Prostate gland (tissue), 2 donors: ENCODE data around the gene EPB42.

Experiments
- POLR2A ChIP-seq: fragments of 450-650 bp; IDR thresholded peaks from one replicate; pipeline ENCODE4 v1.6.1; 2016; ENCODE audit warnings: antibody characterized with exemption, mild to moderate bottlenecking
- POLR2AphosphoS5 ChIP-seq: sonication (generic); formaldehyde crosslinking; IDR thresholded peaks from one replicate; pipeline ENCODE4 v1.6.1; 2017; ENCODE audit warnings: antibody characterized with exemption
- TF ChIP-seq, protein P1 (sequence below), 4 experiments: fragments of 200-600 bp in 2 of 4; fragments of 450-650 bp in 2 of 4; sonication (generic) in 2 of 4; IDR thresholded peaks; 1 replicate in 3 of 4; 2 replicates in 1 of 4; pipeline ENCODE4 v1.5.1; 2016 to 2019; ENCODE audit warnings: antibody characterized with exemption in 4 of 4, mild to moderate bottlenecking in 2 of 4, moderate library complexity in 2 of 4

DNA sequence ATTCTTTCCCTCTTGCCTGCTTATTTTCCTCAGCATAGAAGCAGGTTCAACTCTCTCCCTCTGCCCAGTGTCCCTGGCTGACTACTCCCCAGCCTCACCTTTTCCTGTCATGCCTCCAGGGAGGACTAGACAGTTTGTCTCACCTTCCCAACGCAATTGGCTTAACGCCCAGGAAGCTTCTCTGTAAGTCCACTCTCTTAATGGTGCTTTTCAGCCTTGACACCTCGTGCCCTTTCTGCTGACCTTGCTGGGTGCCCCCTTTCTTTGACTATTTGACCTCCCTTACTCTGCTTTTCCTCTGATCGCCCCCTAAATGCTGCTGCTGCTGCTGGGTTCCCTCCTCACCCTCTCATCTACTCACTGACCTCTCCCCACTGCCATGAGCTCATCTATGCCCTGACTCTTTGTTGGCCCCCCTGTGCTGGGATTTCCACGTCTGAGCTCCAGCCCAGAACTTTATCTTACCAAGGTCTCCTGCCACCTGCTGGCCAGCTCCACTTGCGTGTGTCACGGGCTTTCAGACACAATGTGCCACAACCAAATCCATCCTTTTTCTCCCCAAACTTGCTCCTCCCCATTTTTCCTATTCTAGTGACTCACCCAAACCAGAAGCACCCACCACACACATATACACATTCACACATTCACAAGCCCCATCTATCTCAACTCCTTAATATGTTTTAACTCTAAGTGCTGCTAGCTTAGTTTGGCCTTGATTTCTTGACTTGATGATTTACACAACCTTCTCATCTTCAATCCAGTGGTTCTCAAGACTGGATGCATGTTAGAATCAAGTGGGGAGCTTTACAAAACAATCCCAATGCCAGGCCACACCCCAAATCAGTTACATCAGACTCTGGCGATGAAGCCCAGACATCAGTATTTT is 16.6 kb downstream of the EPB42 start:
- TF ChIP-seq, protein P1, sequence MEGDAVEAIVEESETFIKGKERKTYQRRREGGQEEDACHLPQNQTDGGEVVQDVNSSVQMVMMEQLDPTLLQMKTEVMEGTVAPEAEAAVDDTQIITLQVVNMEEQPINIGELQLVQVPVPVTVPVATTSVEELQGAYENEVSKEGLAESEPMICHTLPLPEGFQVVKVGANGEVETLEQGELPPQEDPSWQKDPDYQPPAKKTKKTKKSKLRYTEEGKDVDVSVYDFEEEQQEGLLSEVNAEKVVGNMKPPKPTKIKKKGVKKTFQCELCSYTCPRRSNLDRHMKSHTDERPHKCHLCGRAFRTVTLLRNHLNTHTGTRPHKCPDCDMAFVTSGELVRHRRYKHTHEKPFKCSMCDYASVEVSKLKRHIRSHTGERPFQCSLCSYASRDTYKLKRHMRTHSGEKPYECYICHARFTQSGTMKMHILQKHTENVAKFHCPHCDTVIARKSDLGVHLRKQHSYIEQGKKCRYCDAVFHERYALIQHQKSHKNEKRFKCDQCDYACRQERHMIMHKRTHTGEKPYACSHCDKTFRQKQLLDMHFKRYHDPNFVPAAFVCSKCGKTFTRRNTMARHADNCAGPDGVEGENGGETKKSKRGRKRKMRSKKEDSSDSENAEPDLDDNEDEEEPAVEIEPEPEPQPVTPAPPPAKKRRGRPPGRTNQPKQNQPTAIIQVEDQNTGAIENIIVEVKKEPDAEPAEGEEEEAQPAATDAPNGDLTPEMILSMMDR (IDR thresholded peaks at IDR 0.05) = peak in 3 of 4 experiments; percentile 42 to 57 (median 43)
- no peak for TF ChIP-seq POLR2A
- no peak for TF ChIP-seq POLR2AphosphoS5
